Erythroblast (primary cell): ENCODE measurements around the gene NLRP7.

Experiments
- GATA1 ChIP-seq: IDR thresholded peaks from 2 replicates; pipeline ENCODE4 v1.6.1; 2011; ENCODE audit warnings: low read depth, mild to moderate bottlenecking, control low read depth, low read length, moderate library complexity
- POLR2A ChIP-seq: IDR thresholded peaks from 2 replicates; pipeline ENCODE4 v1.6.1; 2011; ENCODE audit warnings: mild to moderate bottlenecking, low read length

DNA sequence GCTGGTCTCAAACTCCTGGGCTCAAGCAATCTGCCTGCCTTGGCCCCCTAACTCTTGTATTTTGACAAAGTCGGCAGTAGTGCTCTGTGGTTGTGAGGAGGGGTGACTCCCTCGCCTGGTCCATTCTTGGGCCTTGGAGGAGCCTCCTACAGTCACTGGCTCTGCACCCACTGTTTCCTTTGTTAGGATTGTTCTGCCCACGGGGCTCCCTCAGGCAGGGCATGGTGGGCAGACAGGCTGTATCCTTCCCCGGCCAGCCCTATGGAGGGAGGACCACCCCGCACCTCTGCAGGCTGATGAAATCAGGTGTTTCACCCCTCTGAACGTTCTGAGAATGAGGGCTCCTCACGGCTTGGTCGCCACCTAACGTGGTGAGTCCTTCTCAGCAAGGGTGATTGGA, 64.1 kb downstream of the NLRP7 start:
- TF ChIP-seq POLR2A (no peak), GATA1 (no peak)
